AG09319 (cell line): Measurements from ENCODE around the gene NFIX.

Source experiments
- DNase-seq: peaks from one replicate; pipeline ENCODE4 v3.0.0-alpha.2; 2010; ENCODE audit warnings: low read depth; ENCODE audit errors: extremely low read depth
- TF ChIP-seq, protein P1 (sequence below): IDR thresholded peaks from 2 replicates; pipeline ENCODE4 v1.5.1; 2011; ENCODE audit warnings: low read depth, mild to moderate bottlenecking, inconsistent platforms, low read length, moderate library complexity

The NFIX gene

GRCh38 chr19:13122980-13123957 is 128.0 kb downstream of the NFIX start:
- TF ChIP-seq, protein P1, sequence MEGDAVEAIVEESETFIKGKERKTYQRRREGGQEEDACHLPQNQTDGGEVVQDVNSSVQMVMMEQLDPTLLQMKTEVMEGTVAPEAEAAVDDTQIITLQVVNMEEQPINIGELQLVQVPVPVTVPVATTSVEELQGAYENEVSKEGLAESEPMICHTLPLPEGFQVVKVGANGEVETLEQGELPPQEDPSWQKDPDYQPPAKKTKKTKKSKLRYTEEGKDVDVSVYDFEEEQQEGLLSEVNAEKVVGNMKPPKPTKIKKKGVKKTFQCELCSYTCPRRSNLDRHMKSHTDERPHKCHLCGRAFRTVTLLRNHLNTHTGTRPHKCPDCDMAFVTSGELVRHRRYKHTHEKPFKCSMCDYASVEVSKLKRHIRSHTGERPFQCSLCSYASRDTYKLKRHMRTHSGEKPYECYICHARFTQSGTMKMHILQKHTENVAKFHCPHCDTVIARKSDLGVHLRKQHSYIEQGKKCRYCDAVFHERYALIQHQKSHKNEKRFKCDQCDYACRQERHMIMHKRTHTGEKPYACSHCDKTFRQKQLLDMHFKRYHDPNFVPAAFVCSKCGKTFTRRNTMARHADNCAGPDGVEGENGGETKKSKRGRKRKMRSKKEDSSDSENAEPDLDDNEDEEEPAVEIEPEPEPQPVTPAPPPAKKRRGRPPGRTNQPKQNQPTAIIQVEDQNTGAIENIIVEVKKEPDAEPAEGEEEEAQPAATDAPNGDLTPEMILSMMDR: no peak
- no peak for DNase-seq

- TF ChIP-seq, protein P1: no peak
- no peak for DNase-seq
Observed at GRCh38 chr19:13127051-13127450, 131.8 kb downstream of the NFIX start.

DNA sequence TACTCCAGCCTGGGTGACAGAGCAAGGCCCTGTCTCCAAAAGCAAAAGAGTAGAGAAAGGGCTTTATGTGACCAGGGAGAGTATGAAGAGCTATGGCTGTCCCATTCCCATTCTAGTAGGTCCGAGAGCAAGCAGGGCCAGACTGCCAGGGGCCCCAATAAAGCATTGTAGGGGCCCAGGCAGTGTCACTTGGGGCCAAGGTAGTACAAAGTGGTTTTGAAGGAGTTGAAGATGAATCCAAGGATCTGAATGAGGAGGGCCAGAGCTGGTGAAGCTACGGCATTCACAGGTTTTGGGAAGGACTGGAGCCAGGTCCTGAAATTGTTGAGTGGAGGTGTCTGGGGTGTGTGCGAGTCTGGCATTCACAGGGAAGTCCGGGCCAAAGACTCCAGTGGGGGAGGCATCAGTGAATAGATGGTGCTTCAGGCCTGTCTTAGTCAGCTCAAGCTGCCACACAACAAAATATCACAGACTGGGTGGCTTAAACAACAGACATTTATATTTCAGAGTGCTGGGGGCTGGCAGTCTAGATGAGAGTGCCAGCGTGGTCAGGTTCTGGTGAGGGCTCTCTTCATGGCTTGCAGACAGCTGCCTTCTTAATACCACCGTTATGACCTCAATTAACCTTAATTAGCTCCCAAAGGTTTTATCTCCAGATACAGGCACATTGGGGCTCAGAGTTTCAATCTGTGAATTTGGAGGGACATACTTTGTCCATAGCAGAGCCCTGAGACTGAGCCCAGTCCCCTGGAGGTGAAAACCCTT is 132.7 kb downstream of the NFIX start:
- TF ChIP-seq, protein P1: no peak
- no peak for DNase-seq

DNA sequence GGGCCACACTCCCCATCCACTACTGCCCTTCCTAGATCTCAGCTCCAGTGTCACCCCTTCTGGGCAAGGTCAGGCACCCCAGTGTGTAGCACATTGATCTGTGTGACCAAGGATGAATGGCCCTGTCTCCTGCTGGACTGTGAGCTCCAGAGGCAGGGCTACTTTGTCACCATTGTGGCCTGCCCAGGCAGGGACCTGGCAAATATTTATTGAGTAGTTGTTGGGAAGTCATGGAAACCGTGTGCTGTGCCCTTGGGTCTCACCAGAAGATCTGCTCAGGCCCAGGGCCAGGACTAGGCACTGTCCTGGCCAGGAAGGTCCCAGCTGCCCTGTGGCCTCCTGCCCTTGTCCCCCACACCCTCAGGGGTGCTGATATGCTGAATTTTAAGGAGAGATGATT is 133.3 kb downstream of the NFIX start:
- DNase-seq: no peak
- TF ChIP-seq, protein P1: no peak

DNA sequence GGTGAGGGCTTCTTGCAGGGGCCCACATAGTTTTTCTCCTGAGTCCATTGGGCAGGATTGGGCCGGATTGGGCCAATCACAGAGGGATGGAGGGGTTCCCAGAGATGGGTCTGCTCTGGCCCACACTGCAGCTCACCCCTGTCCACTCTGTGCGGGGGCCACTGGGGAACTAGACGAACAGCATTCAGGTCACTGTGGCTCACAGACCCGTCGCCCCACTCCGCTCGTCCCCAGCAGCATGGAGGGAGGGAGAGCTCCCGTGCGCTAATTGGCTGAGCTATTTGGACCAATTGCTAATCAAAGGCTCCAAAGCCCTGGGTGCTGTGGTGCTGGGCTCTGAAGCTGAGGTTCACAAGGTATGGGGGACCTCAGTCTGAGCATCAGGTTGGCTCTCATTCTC is 134.1 kb downstream of the NFIX start:
- TF ChIP-seq, protein P1: no peak
- DNase-seq: no peak

DNA sequence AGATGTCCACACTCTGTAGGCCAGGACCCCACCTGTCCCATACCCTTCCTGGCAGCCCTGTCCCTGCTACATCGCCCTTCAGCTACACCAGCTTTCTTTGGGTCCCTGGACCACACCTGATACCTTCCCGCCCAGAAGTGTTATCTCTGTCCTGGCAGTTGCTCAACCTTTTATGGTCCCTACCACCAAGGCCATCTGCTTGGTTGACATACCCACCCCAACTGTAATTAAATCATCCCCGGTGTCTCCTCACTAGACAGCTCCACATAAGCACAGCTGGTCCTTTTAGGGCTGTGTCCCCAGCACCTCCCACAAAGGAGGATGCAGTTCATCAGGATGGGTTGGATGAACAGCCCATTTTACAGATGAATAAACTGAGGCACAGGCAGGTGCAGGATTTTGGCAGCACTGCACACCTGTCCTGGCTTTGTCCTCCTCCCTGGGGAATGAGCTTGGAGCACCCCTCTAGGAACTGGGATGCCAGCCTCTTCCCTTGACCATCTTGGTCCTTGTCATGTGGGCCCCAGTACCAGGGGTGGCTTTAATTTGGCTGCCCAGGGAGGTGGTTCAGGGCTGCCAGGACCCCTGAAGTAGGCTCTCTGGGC is 135.7 kb downstream of the NFIX start:
- DNase-seq: no peak
- TF ChIP-seq, protein P1: no peak
